Measurements from ENCODE around the gene ADAM8.
"Not testable (repeated sequence)": the region's sequence is repeated elsewhere in the genome, so short reads cannot be mapped to it uniquely, and the experiment has no call there.

The ADAM8 gene

DNA sequence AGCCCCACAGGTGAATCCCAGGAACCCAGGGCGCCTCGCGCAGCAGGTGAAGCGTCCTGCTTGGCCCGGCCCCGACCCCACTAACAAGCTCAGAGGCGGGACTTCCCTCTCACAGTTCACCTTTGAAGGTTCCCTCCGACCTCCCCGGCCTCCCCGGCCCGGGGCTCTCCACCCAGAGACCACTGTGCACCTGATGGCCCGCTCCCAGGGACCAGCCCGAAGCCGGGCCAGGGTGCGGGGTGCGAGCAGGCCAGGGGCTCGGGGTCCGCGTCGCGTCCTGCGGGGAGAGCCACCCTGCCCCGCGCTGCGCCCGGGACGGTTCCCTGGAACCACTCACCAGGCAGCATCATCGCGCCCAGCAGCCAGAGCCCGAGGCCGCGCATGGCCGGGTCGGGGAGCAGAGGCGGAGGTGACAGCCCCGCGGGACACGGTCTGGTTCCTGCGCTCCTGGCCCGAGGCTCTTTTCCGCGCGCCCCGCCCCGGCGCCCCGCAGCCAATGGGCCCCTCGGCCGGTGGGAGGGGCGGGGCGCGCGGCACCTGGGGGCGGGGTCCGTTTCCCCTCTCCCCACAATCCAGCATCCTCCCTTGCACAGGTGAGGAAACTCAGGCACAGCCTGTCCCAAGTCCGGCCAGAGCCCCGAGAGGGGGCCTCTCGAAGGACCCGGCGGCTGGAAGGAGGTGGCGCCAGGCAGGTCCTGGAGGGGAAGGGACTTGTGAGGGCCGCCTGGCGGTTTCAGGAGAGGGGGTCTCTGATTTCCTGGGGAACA is at the start of gene ADAM8:
Gene ADAM8 (minus strand): TSS at position 434 of the 767 bp plus-strand sequence. CDS start 51 bp downstream, at position 383.
- peak; percentile 87 for DNase-seq

DNA sequence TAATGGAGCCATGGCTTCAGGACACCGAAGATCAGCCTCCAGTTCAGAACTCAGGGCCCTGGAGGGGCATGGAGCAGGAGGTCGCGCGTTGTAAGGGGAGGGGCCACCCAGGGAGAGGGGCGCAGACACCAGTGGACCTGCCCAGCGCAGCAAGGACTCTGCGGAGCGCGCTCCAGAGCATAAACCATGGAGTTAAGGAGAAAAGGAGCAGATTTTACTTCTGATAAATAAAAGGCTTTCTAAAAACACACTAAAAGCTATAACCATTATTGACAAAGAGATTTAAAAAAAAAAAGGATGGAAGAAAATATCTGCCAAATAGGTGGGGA is 49.5 kb upstream of the ADAM8 start:
- DNase-seq = no peak

DNA sequence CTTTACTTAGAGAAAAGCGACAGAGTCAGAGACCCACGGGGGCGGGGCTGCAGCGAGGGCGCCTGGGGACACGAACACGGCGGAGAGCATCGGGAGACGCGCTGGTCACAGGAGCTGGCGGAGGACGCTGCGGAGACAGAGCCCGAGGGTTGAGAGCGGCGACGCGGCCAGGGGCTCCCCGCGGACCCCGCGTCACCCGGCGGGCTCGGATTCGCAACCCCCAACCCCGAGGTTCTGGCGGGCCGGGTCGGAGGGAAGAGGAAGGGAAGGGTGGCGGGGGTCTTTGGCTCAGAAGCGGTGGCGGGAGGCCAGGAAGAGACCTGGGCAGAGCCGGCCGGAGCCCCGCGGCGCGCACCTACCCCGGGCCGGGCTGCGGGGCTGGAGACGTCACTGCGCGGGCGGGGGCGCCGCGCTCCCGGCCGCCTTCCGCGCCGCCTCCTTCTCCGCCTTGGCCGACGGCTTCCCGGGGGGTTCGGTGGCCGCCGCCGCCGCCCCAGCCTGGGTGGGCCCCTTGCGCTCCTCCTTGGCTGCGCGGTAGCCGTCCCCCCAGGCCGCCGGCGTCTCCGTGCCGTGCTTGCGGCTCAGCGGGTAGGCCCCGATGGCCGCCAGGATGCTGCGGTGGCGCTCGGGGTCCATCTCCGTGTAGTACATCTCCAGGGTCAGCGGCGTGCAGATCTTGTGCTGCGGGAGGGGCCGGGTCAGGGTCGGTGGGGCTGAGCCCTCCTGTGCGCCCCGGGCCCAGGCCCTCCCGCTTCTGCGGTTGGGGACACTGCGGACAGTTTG is 49.0 kb upstream of the ADAM8 start:
- DNase-seq = no peak

DNA sequence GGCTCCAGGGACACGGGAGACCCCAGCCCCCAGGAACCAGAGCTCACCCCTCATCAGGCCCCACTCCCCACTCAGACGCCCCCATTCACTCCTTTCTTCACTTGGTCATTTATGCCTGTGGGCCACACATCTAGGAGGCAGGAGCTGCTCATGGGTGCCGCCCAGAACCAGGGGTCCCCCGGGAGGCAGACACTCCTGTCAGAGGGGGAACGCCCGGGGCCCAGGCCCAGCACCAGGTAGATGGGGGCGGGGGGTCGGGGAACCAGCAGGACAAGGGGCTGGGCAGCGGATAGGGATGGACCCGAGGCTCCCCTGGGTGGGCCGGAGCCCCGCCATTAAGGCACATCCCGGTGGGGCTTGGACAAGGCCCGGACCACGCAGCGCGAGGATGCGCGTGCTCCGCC is 48.2 kb upstream of the ADAM8 start:
- DNase-seq = no peak

DNA sequence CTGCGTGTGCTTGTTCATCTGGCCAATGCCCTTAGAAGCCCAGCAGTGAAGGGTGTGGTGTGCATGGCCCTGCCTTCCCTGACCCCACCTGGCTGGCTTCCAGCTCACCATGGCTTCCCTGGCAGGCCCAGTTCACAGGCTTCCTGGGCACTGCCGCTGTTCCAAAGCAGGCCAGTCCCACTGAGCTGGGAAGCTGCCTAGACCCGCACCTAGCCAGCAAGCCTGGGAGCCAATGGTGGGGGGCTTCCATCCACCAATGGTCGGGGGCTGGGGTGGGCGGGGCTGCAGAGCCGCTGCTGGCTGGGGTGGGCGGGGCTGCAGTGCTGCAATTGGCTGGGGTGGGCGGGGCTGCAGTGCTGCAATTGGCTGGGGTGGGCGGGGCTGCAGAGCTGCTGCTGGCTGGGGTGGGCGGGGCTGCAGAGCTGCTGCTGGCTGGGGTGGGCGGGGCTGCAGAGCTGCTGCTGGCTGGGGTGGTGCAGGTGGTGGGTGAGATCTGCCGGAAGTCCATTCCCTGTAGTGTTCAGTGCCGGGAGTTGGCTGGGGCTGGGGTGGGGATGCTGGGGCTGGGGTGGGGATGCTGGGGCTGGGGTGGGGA is 47.6 kb upstream of the ADAM8 start:
- DNase-seq = peak; percentile 76

DNA sequence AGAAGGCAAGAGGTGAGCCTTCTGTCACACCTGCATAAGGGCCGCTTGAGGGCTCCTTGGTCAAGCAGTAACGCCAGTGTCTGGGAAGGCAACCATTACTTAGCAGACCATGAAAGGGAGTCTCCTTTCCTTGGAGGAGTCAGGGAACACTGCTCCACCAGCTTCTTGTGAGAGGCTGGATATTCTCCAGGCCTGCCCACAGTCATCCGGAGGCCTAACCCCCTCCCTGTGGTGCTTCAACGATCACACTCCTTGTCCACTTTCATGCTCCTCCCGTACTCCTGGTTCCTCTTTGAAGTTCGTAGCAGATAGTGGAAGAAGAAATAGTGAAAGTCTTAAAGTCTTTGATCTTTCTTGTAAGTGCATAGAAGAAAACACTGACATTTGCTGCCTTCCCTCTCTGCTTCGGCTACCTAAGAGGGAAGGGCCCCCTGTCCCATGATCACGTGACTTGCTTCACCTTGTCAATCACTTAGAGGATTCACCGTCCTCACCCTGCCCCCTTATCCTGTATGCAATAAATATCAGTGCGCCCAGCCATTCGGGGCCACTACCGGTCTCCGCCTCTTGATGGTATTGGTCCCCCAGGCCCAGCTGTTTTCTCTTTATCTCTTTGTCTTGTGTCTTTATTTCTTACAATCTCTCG is 45.5 kb upstream of the ADAM8 start:
- DNase-seq = not testable (repeated sequence)

DNA sequence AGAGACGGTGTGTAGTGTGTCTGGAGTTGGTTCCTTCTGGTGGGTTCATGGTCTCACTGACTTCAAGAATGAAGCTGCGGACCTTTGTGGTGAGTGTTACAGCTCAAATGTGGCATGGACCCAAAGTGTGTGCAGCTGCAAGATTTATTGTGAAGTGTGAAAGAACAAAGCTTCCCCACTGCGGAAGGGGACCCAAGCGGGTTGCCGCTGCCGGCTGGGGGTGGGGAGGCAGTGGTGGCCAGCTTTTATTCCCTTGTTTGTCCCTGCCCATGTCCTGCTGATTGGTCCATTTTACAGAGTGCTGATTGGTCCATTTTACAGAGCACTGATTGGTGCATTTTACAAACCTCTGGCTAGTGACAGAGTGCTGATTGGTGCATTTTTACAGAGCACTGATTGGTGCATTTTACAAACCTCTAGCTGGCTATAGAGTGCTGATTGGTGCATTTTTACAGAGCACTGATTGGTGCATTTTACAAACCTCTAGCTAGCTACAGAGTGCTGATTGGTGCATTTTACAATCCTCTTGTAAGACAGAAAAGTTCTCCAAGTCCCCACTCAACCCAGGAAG is 44.3 kb upstream of the ADAM8 start:
- not testable (repeated sequence) for DNase-seq

DNA sequence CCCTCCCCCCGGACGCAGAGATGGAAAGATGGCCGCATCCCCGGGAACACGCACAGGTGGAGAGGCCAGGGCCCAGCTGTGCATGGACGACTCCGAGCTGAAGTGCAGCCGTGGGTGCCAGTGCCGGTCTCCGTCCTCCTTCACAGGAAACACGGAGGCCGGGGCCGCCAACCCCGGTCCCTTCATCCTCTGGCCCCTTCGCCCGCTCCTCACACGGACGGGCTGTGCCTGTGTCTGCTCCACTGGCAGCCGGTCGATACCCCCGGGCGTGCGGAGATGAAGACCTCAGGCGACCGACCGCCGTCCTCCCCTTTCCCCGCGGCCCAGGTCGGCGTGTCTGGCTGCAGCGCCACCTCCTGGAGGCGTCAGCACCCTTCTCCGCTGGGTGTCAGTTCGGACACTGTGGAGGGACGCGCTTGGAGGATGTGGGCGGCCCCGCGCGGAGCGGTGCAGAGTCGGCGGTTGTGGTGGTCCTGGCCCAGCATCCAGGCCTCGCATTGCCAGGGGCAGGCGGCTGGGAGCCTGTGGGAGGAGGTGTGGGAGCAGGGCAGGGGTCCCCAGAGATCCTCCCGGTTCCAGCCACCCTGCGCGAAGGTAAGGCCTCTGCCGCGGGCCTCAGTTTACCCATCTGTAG is 41.9 kb upstream of the ADAM8 start:
- DNase-seq = peak; percentile 85

DNA sequence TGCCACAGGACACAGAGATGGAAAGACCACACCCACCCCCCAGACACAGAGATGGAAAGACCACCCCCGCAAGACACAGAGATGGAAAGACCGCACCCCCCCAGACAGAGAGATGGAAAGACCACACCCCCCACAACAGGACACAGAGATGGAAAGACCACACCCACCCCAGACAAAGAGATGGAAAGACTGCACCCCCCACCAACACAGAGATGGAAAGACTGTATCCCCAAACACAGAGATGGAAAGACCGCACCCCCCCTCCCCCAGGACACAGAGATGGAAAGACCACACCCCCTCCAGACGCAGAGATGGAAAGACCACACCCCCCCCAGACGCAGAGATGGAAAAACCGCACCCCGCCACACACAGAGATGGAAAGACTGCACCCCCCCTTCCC is 40.1 kb upstream of the ADAM8 start:
- no peak for DNase-seq

DNA sequence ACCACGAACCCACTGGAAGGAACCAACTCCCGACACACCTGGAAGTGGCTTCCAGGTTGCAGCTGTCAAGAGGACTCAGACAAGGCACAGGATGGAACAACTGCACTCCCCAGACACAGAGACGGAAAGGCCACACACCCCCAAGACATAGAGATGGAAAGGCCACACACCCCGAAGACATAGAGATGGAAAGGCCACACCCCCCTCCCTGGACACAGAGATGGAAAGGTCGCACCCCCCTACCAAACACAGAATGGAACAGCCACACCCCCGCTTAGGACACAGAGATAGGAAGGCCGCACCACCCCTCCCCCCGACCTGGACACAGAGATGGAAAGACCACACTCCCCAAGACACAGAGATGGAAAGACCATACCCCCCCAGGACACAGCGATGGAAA is 39.6 kb upstream of the ADAM8 start:
- no peak for DNase-seq

DNA sequence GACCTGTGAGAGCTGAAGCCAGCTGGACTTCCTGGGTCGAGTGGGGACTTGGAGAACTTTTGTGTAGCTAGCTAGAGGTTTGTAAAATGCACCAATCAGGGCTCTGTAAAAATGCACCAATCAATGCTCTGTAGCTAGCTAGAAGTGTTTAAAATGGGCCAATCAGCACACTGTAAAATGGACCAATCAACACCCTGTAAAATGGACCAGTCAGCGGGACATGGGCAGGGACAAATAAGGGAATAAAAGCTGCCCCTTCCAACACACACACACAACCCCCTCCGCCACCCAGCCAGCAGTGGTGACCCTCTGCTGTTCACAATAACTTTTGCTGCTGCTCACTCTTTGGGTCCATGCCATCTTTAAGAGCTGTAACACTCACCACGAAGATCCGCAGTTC is 39.2 kb upstream of the ADAM8 start:
- DNase-seq = no peak

DNA sequence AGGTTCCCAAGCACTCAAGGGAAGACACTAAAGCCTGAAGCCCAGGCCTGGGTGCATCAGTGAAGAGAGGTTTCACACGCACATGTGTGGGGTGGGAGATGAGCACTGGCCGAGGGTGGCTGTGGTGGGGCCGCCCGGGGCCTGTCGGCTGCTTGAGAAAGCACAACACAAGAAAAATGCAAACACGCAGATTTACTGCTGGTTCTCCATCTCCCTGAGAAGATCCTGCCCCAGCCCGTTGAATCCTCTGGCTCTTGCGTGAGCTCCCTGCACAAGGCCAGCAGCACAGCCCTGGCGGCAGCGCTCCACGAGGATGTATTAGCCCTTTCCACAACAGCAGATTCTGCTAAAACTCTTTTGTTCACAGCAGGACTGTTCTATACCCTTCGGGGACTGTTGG is 38.2 kb upstream of the ADAM8 start:
- DNase-seq = no peak

DNA sequence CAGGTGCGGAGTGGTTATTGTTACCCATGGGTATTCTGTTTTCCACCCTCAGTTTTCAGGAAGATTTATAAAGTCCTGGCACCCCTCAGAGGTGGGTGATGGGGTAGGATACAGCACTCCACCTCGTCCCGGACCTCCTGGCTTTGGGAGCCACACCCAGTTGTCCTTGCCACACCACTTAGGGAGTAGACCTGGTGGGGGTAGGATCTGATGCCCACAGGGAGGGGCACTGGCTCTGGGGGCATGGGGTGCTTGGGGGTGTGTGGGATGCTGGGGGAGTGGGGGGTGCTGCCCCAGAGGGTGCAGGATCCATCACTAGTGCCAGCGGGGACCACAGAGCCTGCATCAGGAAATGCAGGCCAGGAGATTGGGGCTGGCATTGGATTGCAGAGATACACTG is 36.5 kb upstream of the ADAM8 start:
- DNase-seq = no peak

DNA sequence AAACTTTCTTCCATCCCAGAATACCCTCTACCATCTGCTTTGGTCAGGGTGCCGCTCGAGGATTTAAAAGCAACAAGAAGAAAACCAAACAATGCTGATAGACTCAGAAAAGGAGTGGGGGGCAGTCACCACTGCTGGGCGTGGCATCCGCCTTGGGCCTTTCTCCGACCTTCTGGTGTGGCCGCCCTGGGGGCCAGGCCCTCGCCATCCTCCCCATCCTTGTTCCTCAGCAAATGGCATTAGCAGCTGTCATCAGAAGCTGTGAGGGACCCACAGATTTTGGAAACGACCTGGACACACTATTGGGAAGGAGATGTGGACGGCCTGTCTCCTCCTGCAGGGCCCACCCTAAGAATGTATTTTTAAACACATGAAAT is 36.1 kb upstream of the ADAM8 start:
- no peak for DNase-seq

DNA sequence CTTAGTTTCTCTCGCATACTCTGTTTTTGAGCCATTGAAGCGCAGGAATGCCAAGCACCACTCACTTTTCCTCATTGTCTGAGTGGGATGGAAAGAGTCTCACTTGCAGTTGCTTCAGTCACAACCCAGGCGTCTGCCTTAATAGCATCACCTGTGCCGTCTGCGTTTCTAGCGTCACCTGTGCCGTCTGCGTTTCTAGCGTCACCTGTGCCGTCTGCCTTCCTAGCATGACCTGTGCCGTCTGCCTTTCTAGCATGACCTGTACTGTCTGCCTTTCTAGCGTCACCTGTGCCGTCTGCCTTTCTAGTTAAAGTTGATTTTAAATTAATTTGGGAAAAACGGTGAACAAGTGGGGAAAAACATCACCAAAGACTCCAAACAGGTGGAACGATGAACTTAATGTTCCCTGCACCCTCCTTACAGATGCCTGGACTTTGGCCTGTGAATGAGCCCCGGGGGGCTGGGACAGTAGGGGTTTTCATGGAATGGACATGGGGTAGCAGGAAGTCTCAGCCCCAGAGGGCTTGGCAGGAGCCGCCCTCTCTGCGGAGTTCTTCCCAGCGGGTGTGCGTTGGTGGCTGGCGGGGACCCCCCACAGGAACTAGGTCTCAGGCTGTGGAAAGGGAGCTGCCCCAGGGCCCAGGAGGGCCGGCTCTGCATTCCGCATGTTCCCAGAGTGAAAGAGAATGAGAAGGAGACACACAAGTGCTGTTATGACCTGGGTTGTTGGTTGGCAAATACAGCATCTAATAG is 35.5 kb upstream of the ADAM8 start:
- DNase-seq = no peak

DNA sequence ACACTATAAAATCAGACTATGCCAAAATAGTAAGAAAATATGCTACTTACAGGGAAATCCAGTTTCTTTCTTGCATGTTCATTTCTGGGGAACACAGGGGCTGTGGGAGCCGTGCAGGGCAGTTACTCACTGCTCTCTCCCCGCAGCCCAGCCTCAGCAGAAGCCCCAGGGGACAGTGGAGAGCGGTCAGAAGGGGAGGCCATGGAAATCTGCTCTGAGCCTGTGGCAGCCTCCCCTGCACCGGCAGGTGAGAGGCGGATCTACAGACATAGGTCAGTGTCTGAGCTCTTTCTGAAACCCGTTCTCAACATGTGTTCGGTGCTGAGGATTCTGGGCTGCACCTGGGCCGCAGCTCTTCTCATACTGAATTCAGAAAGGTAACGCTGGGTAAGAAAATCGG is 34.9 kb upstream of the ADAM8 start:
- DNase-seq = no peak

DNA sequence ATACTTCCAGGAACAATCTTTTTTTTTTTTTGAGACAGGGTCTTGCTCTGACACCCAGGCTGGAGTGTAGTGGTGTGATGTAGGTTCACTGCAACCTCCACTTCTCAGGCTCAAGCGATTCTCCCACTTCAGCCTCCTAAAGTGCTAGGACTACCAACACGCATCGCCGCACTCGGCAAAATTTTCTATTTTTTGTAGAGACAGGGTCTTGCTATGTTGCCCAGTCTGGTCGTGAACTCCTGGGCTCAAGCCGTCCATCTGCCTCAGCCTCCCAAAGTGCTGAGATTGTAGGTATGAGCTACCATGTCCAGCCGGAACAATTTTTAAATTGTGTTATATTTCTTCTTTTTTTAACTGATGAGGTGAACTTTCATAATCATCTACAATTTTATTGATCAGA is 34.1 kb upstream of the ADAM8 start:
- no peak for DNase-seq

DNA sequence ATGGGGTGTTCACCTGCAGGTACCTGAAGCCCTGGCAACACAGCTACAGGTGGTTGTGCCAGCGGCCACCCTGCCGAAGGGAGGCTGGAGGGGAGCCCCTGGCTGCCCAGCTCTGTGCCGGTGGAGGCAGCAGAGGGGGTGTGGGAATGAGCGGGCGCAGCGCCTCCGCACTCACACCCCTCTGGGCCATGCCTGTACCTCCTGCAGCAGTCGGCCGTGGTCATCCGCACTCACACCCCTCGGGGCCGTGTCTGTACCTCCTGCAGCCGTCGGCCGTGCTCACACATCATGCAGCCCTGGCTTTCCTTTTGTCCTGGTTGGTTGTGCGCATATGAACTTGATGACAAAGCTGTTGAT is 33.7 kb upstream of the ADAM8 start:
- no peak for DNase-seq

DNA sequence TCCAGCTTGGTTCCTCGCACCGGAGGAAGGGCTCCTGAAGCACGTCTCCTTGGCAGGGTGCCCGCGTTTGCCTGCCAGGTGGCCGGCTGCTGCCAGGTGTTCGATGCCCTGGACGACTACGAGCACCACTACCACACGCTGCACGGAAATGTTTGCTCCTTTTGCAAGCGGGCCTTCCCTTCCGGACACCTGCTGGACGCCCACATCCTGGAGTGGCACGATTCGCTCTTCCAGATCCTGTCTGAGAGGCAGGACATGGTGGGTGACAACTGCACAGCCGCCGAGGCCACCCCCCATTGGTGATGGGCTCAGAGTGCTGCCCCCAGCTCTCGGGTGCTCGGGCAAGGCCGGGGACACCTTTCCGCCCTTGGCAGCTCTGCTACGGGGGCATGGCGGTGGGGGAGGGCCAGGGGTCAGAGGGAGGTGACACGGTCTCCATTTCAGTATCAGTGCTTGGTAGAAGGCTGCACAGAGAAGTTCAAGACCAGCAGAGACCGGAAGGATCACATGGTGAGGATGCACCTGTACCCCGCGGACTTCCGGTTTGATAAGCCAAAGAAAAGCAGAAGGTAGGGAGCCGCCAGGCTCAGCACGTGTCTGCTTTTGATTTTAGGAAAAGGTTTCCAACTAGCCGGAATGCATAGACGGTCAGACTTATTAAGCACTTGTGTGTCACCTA is 33.2 kb upstream of the ADAM8 start:
- no peak for DNase-seq

DNA sequence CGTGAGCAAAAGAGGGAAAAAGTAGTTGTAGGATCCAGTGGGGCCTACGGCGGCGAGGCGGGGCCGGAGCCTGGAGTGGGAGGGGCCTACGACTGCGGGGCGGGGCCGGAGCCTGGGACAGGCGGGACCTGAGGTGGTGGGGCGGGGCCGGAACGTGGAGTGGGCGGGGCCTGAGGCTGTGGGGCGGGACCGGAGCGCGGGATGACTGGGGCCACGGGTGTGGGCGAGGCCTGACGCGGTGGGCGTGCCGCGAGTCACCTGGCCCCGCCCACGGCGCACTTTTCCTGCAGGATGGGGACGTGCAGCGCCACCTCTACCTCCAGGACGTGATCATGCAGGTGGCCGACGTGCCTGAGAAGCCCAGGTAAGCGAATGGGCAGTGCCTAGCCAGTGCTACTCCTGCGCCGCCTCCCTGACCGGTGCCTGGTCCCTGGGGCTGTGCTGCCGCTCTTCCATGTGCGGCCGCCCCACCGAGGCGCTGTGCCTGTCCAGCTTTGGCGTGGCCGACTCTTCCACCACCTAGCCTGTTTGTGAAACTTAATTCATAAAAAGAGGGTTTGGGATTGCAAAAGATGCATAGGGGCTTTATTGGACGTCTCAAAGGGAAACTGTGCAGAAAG is 32.5 kb upstream of the ADAM8 start:
- peak; percentile 97 for DNase-seq

Data from stimulated activated CD8-positive, alpha-beta memory T cell treated with anti-CD3 and anti-CD28 coated beads, Interleukin-4, amount 100 ng/mL, for 48 hours (primary cell).